WI38 (cell line): Measurements from ENCODE around the gene CAMK1G.

ENCODE experiments used
- H3K4me3 ChIP-seq: 2 replicates; pipeline ENCODE4 v1.5.1; 2011; ENCODE audit warnings: low read depth, mild to moderate bottlenecking, control low read depth, low read length
- CTCF ChIP-seq: IDR thresholded peaks from 2 replicates; pipeline ENCODE4 v1.5.1; 2012; ENCODE audit warnings: low read depth, mild to moderate bottlenecking, control low read depth, low read length

CAMK1G gene

GRCh38 chr1:209619696-209620486, 36.4 kb downstream of the CAMK1G start:
- TF ChIP-seq CTCF, result no peak
- no peak overlapping the region for H3K4me3 ChIP-seq

GRCh38 chr1:209620487-209620884, 37.0 kb downstream of the CAMK1G start:
- H3K4me3 ChIP-seq, result no peak overlapping the region
- TF ChIP-seq CTCF, result no peak

- no peak for TF ChIP-seq CTCF
- H3K4me3 ChIP-seq, result no peak overlapping the region
These were observed 37.8 kb downstream of the CAMK1G start for GRCh38 chr1:209621286-209621685.

- no peak overlapping the region for H3K4me3 ChIP-seq
- TF ChIP-seq CTCF, result no peak
These were observed 38.5 kb downstream of the CAMK1G start for GRCh38 chr1:209621741-209622655.

GRCh38 chr1:209622841-209623829, 39.6 kb downstream of the CAMK1G start:
- no peak for TF ChIP-seq CTCF
- H3K4me3 ChIP-seq, result no peak overlapping the region

GRCh38 chr1:209624558-209625549, 41.3 kb downstream of the CAMK1G start:
- TF ChIP-seq CTCF, result no peak
- H3K4me3 ChIP-seq, result no peak overlapping the region
